HG03521 (cell line): ENCODE measurements around the gene APOL2.
"Not testable (repeated sequence)": the region's sequence is repeated elsewhere in the genome, so short reads cannot be mapped to it uniquely, and the experiment has no call there.

Source experiments
- ATAC-seq: cut with Tn5 transposase; IDR thresholded peaks from one replicate; pipeline ENCODE4 v1.9.1; 2021; ENCODE audit warnings: mild to moderate bottlenecking, moderate library complexity; ENCODE audit not compliant: unreplicated experiment

The APOL2 gene

GRCh38 chr22:36239401-36240171, at the start of gene APOL2:
TSS of gene APOL2 (minus strand) at chr22:36239527. CDS start at chr22:36233162, 6,365 bp downstream.
- peak; percentile 92 for ATAC-seq

GRCh38 chr22:36288571-36289405, 49.5 kb upstream of the APOL2 start:
- no peak for ATAC-seq

- no peak for ATAC-seq
These were observed 48.7 kb upstream of the APOL2 start for GRCh38 chr22:36287881-36288515.

- no peak for ATAC-seq
These were observed 47.0 kb upstream of the APOL2 start for GRCh38 chr22:36286096-36286957.

GRCh38 chr22:36285545-36285944, 46.2 kb upstream of the APOL2 start:
- no peak for ATAC-seq

GRCh38 chr22:36285017-36285416, 45.7 kb upstream of the APOL2 start:
- no peak for ATAC-seq

GRCh38 chr22:36284171-36284571, 44.8 kb upstream of the APOL2 start:
- ATAC-seq = no peak

GRCh38 chr22:36282328-36282831, 43.1 kb upstream of the APOL2 start:
- ATAC-seq = no peak

- ATAC-seq = no peak
These were observed 42.5 kb upstream of the APOL2 start for GRCh38 chr22:36281781-36282327.

- no peak for ATAC-seq
These were observed 41.1 kb upstream of the APOL2 start for GRCh38 chr22:36280379-36280778.

GRCh38 chr22:36279219-36279666, 39.9 kb upstream of the APOL2 start:
- ATAC-seq = no peak

GRCh38 chr22:36277482-36278291, 38.4 kb upstream of the APOL2 start:
- no peak for ATAC-seq

GRCh38 chr22:36274531-36274930, 35.2 kb upstream of the APOL2 start:
- ATAC-seq = no peak

GRCh38 chr22:36271951-36272350, 32.6 kb upstream of the APOL2 start:
- ATAC-seq = not testable (repeated sequence)

GRCh38 chr22:36271231-36271630, 31.9 kb upstream of the APOL2 start:
- not testable (repeated sequence) for ATAC-seq

GRCh38 chr22:36267896-36268485, 28.7 kb upstream of the APOL2 start:
- ATAC-seq = no peak

- ATAC-seq = no peak
These were observed 27.7 kb upstream of the APOL2 start for GRCh38 chr22:36267058-36267457.

- not testable (repeated sequence) for ATAC-seq
These were observed 24.7 kb upstream of the APOL2 start for GRCh38 chr22:36263886-36264664.
